ENCODE measurements around the gene CERT1. TPM values are rescaled to one million over a fixed set of nuclear protein-coding genes. Genes with fewer than 3 reads are reported as not detected.

The CERT1 gene
- total and polyA plus RNA-seq, 8 donors: 49.2 to 72.7 (median 56.9) TPM

- ATAC-seq: no peak
- no peaks in the 10 kb centered on the region for H3K36me3 ChIP-seq
- TF ChIP-seq CTCF (IDR thresholded peaks at IDR 0.05): no peak
- no peak overlapping the region for H3K4me3 ChIP-seq
- H3K27me3 ChIP-seq: no peaks in the 10 kb centered on the region
- H3K27ac ChIP-seq: no peak overlapping the region
- H3K4me1 ChIP-seq: no peaks in the 10 kb centered on the region
- intact Hi-C loops (cut with DNase I): no loop called here
- DNase-seq: no peak
- H3K9me3 ChIP-seq: no peaks in the 10 kb centered on the region
These were observed 35.4 kb upstream of the CERT1 start for GRCh38 chr5:75546830-75547229.

- no peak for DNase-seq
- no peaks in the 10 kb centered on the region for H3K4me1 ChIP-seq
- intact Hi-C loops (cut with DNase I): no loop called here
- no peaks in the 10 kb centered on the region for H3K27me3 ChIP-seq
- no peak overlapping the region for H3K27ac ChIP-seq
- H3K9me3 ChIP-seq: no peaks in the 10 kb centered on the region
- ATAC-seq: no peak
- no peak overlapping the region for H3K4me3 ChIP-seq
- H3K36me3 ChIP-seq: peaks cover 0 to 4% of the 10 kb centered on the region in 2 donors
- no peak for TF ChIP-seq CTCF (IDR thresholded peaks at IDR 0.05)
These were observed 33.7 kb upstream of the CERT1 start for GRCh38 chr5:75545131-75545530.

GRCh38 chr5:75538211-75538610, 26.8 kb upstream of the CERT1 start:
- intact Hi-C loops (cut with DNase I): no loop called here
- TF ChIP-seq CTCF (IDR thresholded peaks at IDR 0.05): no peak
- H3K9me3 ChIP-seq: peaks cover 0 to 15% of the 10 kb centered on the region in 2 donors
- DNase-seq: no peak
- H3K36me3 ChIP-seq: peaks cover 0 to 9% of the 10 kb centered on the region in 2 donors
- peaks cover 0 to 33% of the 10 kb centered on the region in 2 donors for H3K4me1 ChIP-seq
- ATAC-seq: no peak
- no peak overlapping the region for H3K27ac ChIP-seq
- no peak overlapping the region for H3K4me3 ChIP-seq
- no peaks in the 10 kb centered on the region for H3K27me3 ChIP-seq

- no peak for TF ChIP-seq CTCF (IDR thresholded peaks at IDR 0.05)
- Histone ChIP-seq H3K4me1 (peaks cover 0 to 33% of the 10 kb centered on the region in 2 donors), H3K4me3 (no peak overlapping the region), H3K9me3 (peaks cover 0 to 17% of the 10 kb centered on the region in 2 donors), H3K27ac (no peak overlapping the region), H3K36me3 (peaks cover 0 to 9% of the 10 kb centered on the region in 2 donors), H3K27me3 (no peaks in the 10 kb centered on the region)
- ATAC-seq (peak; percentile 33), DNase-seq (no peak)
- intact Hi-C loops (cut with DNase I): no loop called here
These were observed 25.4 kb upstream of the CERT1 start for GRCh38 chr5:75536694-75537360.

- H3K27me3 ChIP-seq: no peaks in the 10 kb centered on the region
- H3K4me1 ChIP-seq: peaks cover 0 to 33% of the 10 kb centered on the region in 2 donors
- no peak for DNase-seq
- H3K36me3 ChIP-seq: peaks cover 0 to 9% of the 10 kb centered on the region in 2 donors
- intact Hi-C loops (cut with DNase I): no loop called here
- no peak for TF ChIP-seq CTCF (IDR thresholded peaks at IDR 0.05)
- no peak for ATAC-seq
- H3K9me3 ChIP-seq: peaks cover 0 to 17% of the 10 kb centered on the region in 2 donors
- H3K4me3 ChIP-seq: no peak overlapping the region
- no peak overlapping the region for H3K27ac ChIP-seq
These were observed 24.7 kb upstream of the CERT1 start for GRCh38 chr5:75536147-75536546.

Measured in left lung (tissue), 10 donors.